ENCODE data around the gene CPA4. TPM values are rescaled to one million over a fixed set of nuclear protein-coding genes. Genes with fewer than 3 reads are reported as not detected.

CPA4 gene
- total RNA-seq, 6 experiments from 2014 or later: not detected

DNA sequence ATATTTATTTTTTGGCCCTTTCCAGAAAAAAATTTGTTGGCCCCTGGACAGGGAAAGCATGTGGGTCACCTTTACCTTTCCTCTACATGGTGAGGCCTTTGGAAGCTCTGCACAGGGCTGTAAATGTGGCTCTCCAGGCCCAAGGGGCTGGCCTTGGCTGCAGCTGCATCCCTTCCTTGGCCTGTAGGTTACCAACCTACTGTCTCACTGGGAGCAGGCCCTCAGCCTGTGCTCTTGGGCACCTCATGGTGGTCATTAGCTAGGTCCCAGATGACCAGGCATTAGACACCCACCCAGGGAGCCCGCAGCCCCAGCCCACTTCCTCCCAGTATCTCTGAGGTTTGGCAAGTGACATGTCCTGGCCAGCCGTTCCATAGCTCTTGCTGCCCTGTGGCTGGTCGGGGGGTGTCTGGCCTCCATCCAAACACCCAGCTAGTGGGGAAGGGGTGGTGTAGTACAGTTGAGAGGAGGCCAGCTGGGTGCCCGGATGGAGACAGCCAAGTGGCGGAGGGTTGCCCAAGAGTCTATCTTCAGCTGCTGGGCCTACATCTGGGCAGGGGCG is 44.5 kb downstream of the CPA4 start:
- TF ChIP-seq, protein P1, sequence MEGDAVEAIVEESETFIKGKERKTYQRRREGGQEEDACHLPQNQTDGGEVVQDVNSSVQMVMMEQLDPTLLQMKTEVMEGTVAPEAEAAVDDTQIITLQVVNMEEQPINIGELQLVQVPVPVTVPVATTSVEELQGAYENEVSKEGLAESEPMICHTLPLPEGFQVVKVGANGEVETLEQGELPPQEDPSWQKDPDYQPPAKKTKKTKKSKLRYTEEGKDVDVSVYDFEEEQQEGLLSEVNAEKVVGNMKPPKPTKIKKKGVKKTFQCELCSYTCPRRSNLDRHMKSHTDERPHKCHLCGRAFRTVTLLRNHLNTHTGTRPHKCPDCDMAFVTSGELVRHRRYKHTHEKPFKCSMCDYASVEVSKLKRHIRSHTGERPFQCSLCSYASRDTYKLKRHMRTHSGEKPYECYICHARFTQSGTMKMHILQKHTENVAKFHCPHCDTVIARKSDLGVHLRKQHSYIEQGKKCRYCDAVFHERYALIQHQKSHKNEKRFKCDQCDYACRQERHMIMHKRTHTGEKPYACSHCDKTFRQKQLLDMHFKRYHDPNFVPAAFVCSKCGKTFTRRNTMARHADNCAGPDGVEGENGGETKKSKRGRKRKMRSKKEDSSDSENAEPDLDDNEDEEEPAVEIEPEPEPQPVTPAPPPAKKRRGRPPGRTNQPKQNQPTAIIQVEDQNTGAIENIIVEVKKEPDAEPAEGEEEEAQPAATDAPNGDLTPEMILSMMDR (IDR thresholded peaks at IDR 0.05): no peak
- no peak for TF ChIP-seq POLR2A (IDR thresholded peaks at IDR 0.05)
- Histone ChIP-seq H3K4me1 (no peaks in the 10 kb centered on the region), H3K27ac (no peak overlapping the region), H3K9me3 (no peaks in the 10 kb centered on the region), H3K36me3 (no peaks in the 10 kb centered on the region), H3K4me3 (no peak overlapping the region), H3K27me3 (no peaks in the 10 kb centered on the region)
- no peak for DNase-seq
- 40% methylated on average over 2 of the region's 6 CpGs for WGBS (ENCODE audit: insufficient coverage, low coverage, low lambda C conversion rate, missing lambda C conversion rate)
- ATAC-seq: no peak
- intact Hi-C loops (cut with DNase I): no loop called here

DNA sequence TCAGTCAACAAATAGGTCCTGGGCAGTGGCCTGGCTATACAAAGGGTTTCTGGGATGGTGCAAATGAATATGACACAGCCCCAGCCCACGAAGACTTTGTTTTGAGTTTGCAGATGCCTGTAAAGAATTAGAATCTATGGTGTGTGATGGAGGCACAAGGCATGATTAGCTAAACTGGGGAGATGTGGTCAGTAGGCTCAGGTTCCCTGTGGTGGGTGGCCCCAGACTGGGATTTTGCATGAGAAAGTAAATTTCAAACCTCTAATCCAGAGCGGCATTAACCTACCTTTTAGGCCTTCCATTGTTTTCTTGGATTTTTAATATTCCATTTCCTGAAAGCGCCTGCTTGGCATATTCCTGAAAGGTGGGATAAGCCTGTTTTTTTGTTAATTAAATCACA is 45.3 kb downstream of the CPA4 start:
- intact Hi-C loops (cut with DNase I): no loop called here
- H3K4me3 ChIP-seq: no peak overlapping the region
- H3K27ac ChIP-seq: no peak overlapping the region
- H3K4me1 ChIP-seq: no peaks in the 10 kb centered on the region
- DNase-seq (no peak), ATAC-seq (no peak)
- no peaks in the 10 kb centered on the region for H3K27me3 ChIP-seq
- no peaks in the 10 kb centered on the region for H3K9me3 ChIP-seq
- 75% methylated on average over 1 of the region's 3 CpGs for WGBS (ENCODE audit: insufficient coverage, low coverage, low lambda C conversion rate, missing lambda C conversion rate)
- H3K36me3 ChIP-seq: no peaks in the 10 kb centered on the region
- no peak for TF ChIP-seq POLR2A (IDR thresholded peaks at IDR 0.05)
- TF ChIP-seq, protein P1 (IDR thresholded peaks at IDR 0.05): no peak

DNA sequence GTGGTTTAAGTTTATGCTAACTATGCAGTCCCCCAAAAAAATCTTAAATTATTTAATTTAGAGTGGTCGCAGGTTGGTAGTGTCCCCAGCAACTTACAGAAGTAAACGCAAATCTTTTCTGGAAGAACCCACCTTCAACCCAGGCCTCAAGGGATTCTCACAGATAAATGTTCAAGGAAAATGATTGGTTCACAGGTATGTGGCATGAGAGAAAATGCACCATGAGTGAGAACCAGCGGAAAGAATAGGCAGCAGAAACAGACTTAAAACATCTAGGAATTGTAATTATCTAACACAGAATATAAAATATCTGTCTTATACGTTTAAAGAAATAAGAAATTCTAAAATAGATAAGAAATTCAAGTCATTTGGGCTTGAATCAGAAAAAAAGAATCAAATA is 48.9 kb downstream of the CPA4 start:
- Histone ChIP-seq H3K9me3 (no peaks in the 10 kb centered on the region), H3K27ac (no peak overlapping the region), H3K4me1 (no peaks in the 10 kb centered on the region), H3K27me3 (no peaks in the 10 kb centered on the region), H3K4me3 (no peak overlapping the region), H3K36me3 (no peaks in the 10 kb centered on the region)
- 75% methylated on average over 4 of the region's 4 CpGs for WGBS (ENCODE audit: insufficient coverage, low coverage, low lambda C conversion rate, missing lambda C conversion rate)
- no peak for TF ChIP-seq POLR2A (IDR thresholded peaks at IDR 0.05)
- TF ChIP-seq, protein P1 (IDR thresholded peaks at IDR 0.05): no peak
- no peak for ATAC-seq
- DNase-seq: no peak
- intact Hi-C loops (cut with DNase I): no loop called here

DNA sequence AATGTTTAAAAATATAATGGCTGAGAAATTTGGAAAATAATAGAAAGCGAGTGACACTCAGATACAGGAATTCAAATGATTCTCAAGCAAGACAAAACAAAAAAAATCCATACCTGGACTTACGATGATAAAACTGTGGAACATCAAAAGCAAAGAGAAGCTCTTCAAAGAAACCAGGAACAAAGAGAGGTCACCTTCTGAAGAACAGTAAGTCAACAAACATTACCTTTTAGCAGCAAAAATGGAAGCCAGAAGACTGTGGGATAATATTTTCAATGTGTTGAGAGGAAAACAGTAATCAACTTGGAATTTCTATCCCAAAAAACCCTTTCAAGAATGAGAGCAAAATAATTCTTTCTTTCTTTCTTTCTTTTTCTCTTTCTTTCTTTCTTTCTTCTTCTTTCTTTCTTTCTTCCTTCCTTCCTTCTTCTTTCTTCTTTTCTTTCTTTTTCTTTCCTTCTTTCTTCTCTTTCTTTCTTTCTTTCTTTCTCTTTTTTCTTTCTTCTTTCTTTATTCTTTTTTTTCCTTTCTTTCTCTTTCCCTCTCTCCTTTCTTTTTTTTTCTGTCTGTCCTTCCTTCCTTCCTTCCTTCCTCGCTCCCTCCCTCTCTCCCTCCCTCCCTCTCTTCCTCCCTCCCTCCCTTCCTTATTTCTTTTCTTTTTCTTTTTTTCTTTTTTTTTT is 49.9 kb downstream of the CPA4 start:
- no peak for TF ChIP-seq POLR2A (IDR thresholded peaks at IDR 0.05)
- TF ChIP-seq, protein P1 (IDR thresholded peaks at IDR 0.05): no peak
- no peak overlapping the region for H3K27ac ChIP-seq
- no peak overlapping the region for H3K4me3 ChIP-seq
- intact Hi-C loops (cut with DNase I): no loop called here
- DNase-seq (no peak), ATAC-seq (no peak)
- no peaks in the 10 kb centered on the region for H3K9me3 ChIP-seq
- H3K27me3 ChIP-seq: no peaks in the 10 kb centered on the region
- no peaks in the 10 kb centered on the region for H3K4me1 ChIP-seq
- H3K36me3 ChIP-seq: no peaks in the 10 kb centered on the region
- WGBS (ENCODE audit: insufficient coverage, low coverage, low lambda C conversion rate, missing lambda C conversion rate): 68% methylated on average over 3 of the region's 3 CpGs
